Stimulated activated CD4-positive, alpha-beta T cell treated with anti-CD3 and anti-CD28 coated beads, TNF-alpha, amount 100 ng/mL, for 48 hours (primary cell): Measurements from ENCODE around the gene SRPK3.

Experiments used
- DNase-seq, 3 donors: peaks; one replicate each; pipeline ENCODE4 v3.0.0-alpha.2; 2020; ENCODE audit warnings: low read depth in 3 of 3

SRPK3 gene

GRCh38 chrX:153831429-153832150 is 50.7 kb downstream of the SRPK3 start:
- DNase-seq = no peak

GRCh38 chrX:153832728-153833127 is 51.9 kb downstream of the SRPK3 start:
- DNase-seq = no peak
